CD4-positive, CD25-positive, alpha-beta regulatory T cell (primary cell): ENCODE results near the gene TECR. TPM values are rescaled to one million over a fixed set of nuclear protein-coding genes. Genes with fewer than 3 reads are reported as not detected.

Experiments used
- ATAC-seq, 2 donors: fragments of 150-1000 bp; cut with Tn5 transposase; one replicate each; pipeline ENCODE4 v1.10.0; 2021; ENCODE audit warnings: low read depth in 2 of 2, moderate number of reproducible peaks in 2 of 2, moderate library complexity in 1 of 2
- DNase-seq, 3 donors: peaks; one replicate each; pipeline versions ENCODE4 v3.0.0 to v3.0.0-alpha.2; 2012 to 2022; ENCODE audit warnings: mixed read lengths in 1 of 3
- H3K27ac ChIP-seq: one replicate; pipeline ENCODE4 v1.7.0; 2013; ENCODE audit warnings: mild to moderate bottlenecking, low read length; ENCODE audit not compliant: insufficient read depth, poor library complexity, severe bottlenecking
- H3K27me3 ChIP-seq: one replicate; pipeline ENCODE4 v1.7.0; 2013; ENCODE audit warnings: low read length; ENCODE audit not compliant: control insufficient read depth, insufficient read depth
- H3K36me3 ChIP-seq: one replicate; pipeline ENCODE4 v1.7.0; 2013; ENCODE audit warnings: mild to moderate bottlenecking, low read length, moderate library complexity; ENCODE audit not compliant: control insufficient read depth, insufficient read depth
- H3K4me1 ChIP-seq: 2 replicates; pipeline ENCODE4 v1.7.0; 2013; ENCODE audit warnings: mild to moderate bottlenecking, low read length; ENCODE audit not compliant: insufficient read depth, control insufficient read depth, poor library complexity, severe bottlenecking
- H3K4me3 ChIP-seq: one replicate; pipeline ENCODE4 v1.7.0; 2013; ENCODE audit warnings: low read depth, mild to moderate bottlenecking, low read length, moderate library complexity
- H3K9me3 ChIP-seq, 2 experiments: 1 replicate in 1 of 2; 2 replicates in 1 of 2; pipeline ENCODE4 v1.7.0; 2013; ENCODE audit warnings: low read length in 2 of 2, mild to moderate bottlenecking in 1 of 2, moderate library complexity in 1 of 2; ENCODE audit not compliant: control insufficient read depth in 2 of 2
- H3K27ac Mint-ChIP-seq, 3 donors: one replicate each; pipeline ENCODE4 v1.8.0; 2020 to 2022; ENCODE audit warnings: mild to moderate bottlenecking in 3 of 3, mixed read lengths in 3 of 3, moderate library complexity in 2 of 3
- H3K27me3 Mint-ChIP-seq: one replicate; pipeline ENCODE4 v1.8.0; 2022; ENCODE audit warnings: mild to moderate bottlenecking, mixed read lengths
- H3K36me3 Mint-ChIP-seq: one replicate; pipeline ENCODE4 v1.8.0; 2020; ENCODE audit warnings: mixed read lengths
- H3K4me1 Mint-ChIP-seq, 4 donors: one replicate each; pipeline ENCODE4 v1.8.0; 2020 to 2022; ENCODE audit warnings: mixed read lengths in 4 of 4, mild to moderate bottlenecking in 1 of 4
- H3K4me3 Mint-ChIP-seq, 4 donors: one replicate each; pipeline ENCODE4 v1.8.0; 2020 to 2022; ENCODE audit warnings: mild to moderate bottlenecking in 4 of 4, mixed read lengths in 4 of 4, moderate library complexity in 3 of 4
- H3K9me3 Mint-ChIP-seq, 7 donors: one replicate each; pipeline ENCODE4 v1.8.0; 2020 to 2022; ENCODE audit warnings: mixed read lengths in 7 of 7, mild to moderate bottlenecking in 3 of 7, moderate library complexity in 2 of 7
- polyA plus RNA-seq, 4 donors: library from polyadenylated mRNA; unstranded; fragments of 300-500 nt; fragmentation: Illumina TruSeq; gene quantifications; one replicate each; pipeline ENCODE4 v1.2.3, GENCODE V29; 2021
- total RNA-seq: library from RNA; stranded (reverse); gene quantifications from one replicate; pipeline ENCODE4 v1.2.3, GENCODE V29; 2022

Gene TECR
- total and polyA plus RNA-seq, 5 donors from 2014 or later = 159 to 351 (median 326) TPM

- DNase-seq (no peak), ATAC-seq (no peak)
- H3K27me3 ChIP-seq = no peaks in the 10 kb centered on the region
- peaks cover 0 to 2% (median 0%) of the 10 kb centered on the region in 7 donors for H3K9me3 Mint-ChIP-seq
- H3K27ac Mint-ChIP-seq = peak overlapping the region; percentile 71 to 82 (median 81)
- no peaks in the 10 kb centered on the region for H3K9me3 ChIP-seq
- H3K27ac ChIP-seq = peak overlapping the region; percentile 30
- H3K4me3 ChIP-seq = peak overlapping the region; percentile 99
- peak overlapping the region; percentile 90 to 98 (median 94) for H3K4me3 Mint-ChIP-seq
- H3K27me3 Mint-ChIP-seq = no peaks in the 10 kb centered on the region
- H3K36me3 Mint-ChIP-seq = peaks cover 26% of the 10 kb centered on the region
- peaks cover 38% of the 10 kb centered on the region for H3K4me1 ChIP-seq
- peaks cover 11 to 64% (median 35%) of the 10 kb centered on the region in 4 donors for H3K4me1 Mint-ChIP-seq
- peaks cover 34% of the 10 kb centered on the region for H3K36me3 ChIP-seq
These were observed 15.1 kb upstream of the TECR start for GRCh38 chr19:14514215-14514863.

GRCh38 chr19:14515501-14516047 is 13.8 kb upstream of the TECR start:
- H3K4me1 ChIP-seq = peaks cover 51% of the 10 kb centered on the region
- Mint-ChIP-seq H3K27ac (peak overlapping the region; percentile 82 to 94 (median 87)), H3K9me3 (peaks cover 0 to 2% (median 0%) of the 10 kb centered on the region in 7 donors), H3K36me3 (peaks cover 26% of the 10 kb centered on the region), H3K27me3 (peaks cover 4% of the 10 kb centered on the region), H3K4me1 (peaks cover 11 to 69% (median 45%) of the 10 kb centered on the region in 4 donors), H3K4me3 (peak overlapping the region; percentile 90 to 98 (median 94))
- no peaks in the 10 kb centered on the region for H3K9me3 ChIP-seq
- no peaks in the 10 kb centered on the region for H3K27me3 ChIP-seq
- no peak for ATAC-seq
- H3K4me3 ChIP-seq = peak overlapping the region; percentile 99
- peak overlapping the region; percentile 29 for H3K27ac ChIP-seq
- no peak for DNase-seq
- H3K36me3 ChIP-seq = peaks cover 34% of the 10 kb centered on the region

- H3K27ac ChIP-seq = no peak overlapping the region
- H3K27ac Mint-ChIP-seq = peak overlapping the region; percentile 87 to 94 (median 88)
- peak overlapping the region; percentile 99 for H3K4me3 ChIP-seq
- no peaks in the 10 kb centered on the region for H3K9me3 ChIP-seq
- H3K27me3 ChIP-seq = no peaks in the 10 kb centered on the region
- H3K36me3 Mint-ChIP-seq = peaks cover 26% of the 10 kb centered on the region
- H3K9me3 Mint-ChIP-seq = peaks cover 0 to 2% (median 0%) of the 10 kb centered on the region in 7 donors
- peaks cover 11 to 67% (median 44%) of the 10 kb centered on the region in 4 donors for H3K4me1 Mint-ChIP-seq
- peaks cover 34% of the 10 kb centered on the region for H3K36me3 ChIP-seq
- ATAC-seq (no peak), DNase-seq (no peak)
- peak overlapping the region; percentile 90 to 98 (median 94) for H3K4me3 Mint-ChIP-seq
- H3K4me1 ChIP-seq = peaks cover 56% of the 10 kb centered on the region
- H3K27me3 Mint-ChIP-seq = peaks cover 4% of the 10 kb centered on the region
These were observed 13.3 kb upstream of the TECR start for GRCh38 chr19:14516048-14516534.

GRCh38 chr19:14516746-14517438 is 12.5 kb upstream of the TECR start:
- peaks cover 26% of the 10 kb centered on the region for H3K36me3 Mint-ChIP-seq
- peaks cover 34% of the 10 kb centered on the region for H3K36me3 ChIP-seq
- H3K4me3 Mint-ChIP-seq = peak overlapping the region; percentile 90 to 98 (median 94)
- no peak for ATAC-seq
- H3K4me1 Mint-ChIP-seq = peaks cover 13 to 72% (median 45%) of the 10 kb centered on the region in 4 donors
- H3K27me3 Mint-ChIP-seq = peaks cover 4% of the 10 kb centered on the region
- H3K9me3 Mint-ChIP-seq = peaks cover 0 to 2% (median 0%) of the 10 kb centered on the region in 7 donors
- peak in 1 of 3 donors; percentile 37 for DNase-seq
- H3K9me3 ChIP-seq = no peaks in the 10 kb centered on the region
- H3K27ac ChIP-seq = peak overlapping the region; percentile 94
- no peaks in the 10 kb centered on the region for H3K27me3 ChIP-seq
- H3K4me1 ChIP-seq = peaks cover 64% of the 10 kb centered on the region
- H3K4me3 ChIP-seq = peak overlapping the region; percentile 99
- peak overlapping the region; percentile 77 to 94 (median 88) for H3K27ac Mint-ChIP-seq

DNA sequence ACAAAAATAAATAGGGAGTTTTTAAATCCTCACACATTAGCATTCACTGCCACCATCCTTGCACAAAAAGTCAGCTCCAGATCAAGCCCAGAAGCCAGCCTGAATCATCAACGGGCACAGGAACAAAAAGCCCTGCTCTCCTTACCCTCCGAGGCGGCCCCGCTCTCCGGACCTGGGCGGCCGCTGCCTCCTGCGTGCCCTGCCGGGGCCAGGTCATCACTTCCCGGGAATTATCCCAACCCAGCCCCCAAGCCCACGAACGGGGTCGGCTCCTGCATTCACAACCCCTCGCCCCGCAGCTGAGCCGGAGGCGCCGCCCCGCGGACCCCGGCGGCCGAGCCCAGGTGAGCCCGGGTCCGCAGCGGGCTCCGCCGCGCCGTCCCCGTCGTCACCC is 12.0 kb upstream of the TECR start:
- no peaks in the 10 kb centered on the region for H3K27me3 ChIP-seq
- H3K4me3 ChIP-seq = peak overlapping the region; percentile 99
- no peaks in the 10 kb centered on the region for H3K9me3 ChIP-seq
- peaks cover 34% of the 10 kb centered on the region for H3K36me3 ChIP-seq
- DNase-seq (no peak), ATAC-seq (no peak)
- H3K4me1 Mint-ChIP-seq = peaks cover 17 to 77% (median 49%) of the 10 kb centered on the region in 4 donors
- peak overlapping the region; percentile 94 for H3K27ac ChIP-seq
- H3K27ac Mint-ChIP-seq = peak overlapping the region; percentile 77 to 94 (median 88)
- peaks cover 0 to 4% (median 0%) of the 10 kb centered on the region in 7 donors for H3K9me3 Mint-ChIP-seq
- H3K4me3 Mint-ChIP-seq = peak overlapping the region; percentile 90 to 98 (median 94)
- H3K4me1 ChIP-seq = peaks cover 70% of the 10 kb centered on the region
- peaks cover 8% of the 10 kb centered on the region for H3K27me3 Mint-ChIP-seq
- peaks cover 26% of the 10 kb centered on the region for H3K36me3 Mint-ChIP-seq

DNA sequence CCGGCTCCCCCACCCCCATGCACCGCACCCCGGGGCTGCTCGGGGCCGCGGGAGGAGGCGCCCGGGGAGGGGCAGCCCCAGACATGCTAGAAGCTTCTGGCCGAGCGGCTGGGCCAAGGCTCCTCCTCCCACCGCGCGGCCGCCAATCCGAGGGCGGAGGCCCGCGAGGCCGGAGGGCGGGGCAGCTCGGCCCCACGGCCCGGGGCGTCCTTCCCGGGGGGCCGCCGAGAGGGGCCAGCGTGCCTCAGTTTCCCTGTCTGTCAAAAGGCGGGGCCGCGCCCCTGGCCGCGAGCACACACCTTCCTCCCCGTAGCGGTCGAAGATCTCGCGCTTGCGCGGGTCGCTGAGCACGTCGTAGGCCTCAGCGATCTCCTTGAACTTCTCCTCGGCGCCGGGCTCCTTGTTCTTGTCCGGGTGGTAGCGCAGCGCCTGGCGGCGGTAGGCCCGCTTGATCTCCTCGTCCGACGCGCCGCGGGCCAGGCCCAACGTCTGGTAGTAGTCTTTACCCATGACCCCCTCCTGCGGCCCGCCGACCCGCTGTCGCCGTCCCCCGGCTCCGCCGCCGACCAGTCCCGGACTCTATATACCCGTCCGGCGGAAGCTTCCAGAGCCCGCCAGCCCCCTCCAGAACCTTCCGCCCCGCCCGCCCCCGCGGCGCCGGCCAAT is 11.4 kb upstream of the TECR start, which contains the start of gene DNAJB1:
Gene DNAJB1, minus strand, starts transcription at position 558 of the 666 bp plus-strand sequence. Its CDS starts 48 bp downstream, at position 510.
- Mint-ChIP-seq H3K9me3 (peaks cover 0 to 4% (median 0%) of the 10 kb centered on the region in 7 donors), H3K4me3 (peak within 1 kb of the TSS; percentile 95 to 98 (median 97)), H3K27ac (peak within 1 kb of the TSS; percentile 98 to 100 (median 99)), H3K27me3 (peaks cover 12% of the 10 kb centered on the region), H3K36me3 (peaks cover 26% of the 10 kb centered on the region), H3K4me1 (peaks cover 15 to 80% (median 54%) of the 10 kb centered on the region in 4 donors)
- Histone ChIP-seq H3K36me3 (peaks cover 34% of the 10 kb centered on the region), H3K4me1 (peaks cover 75% of the 10 kb centered on the region), H3K27ac (peak within 1 kb of the TSS; percentile 94), H3K9me3 (no peaks in the 10 kb centered on the region), H3K27me3 (no peaks in the 10 kb centered on the region), H3K4me3 (peak within 1 kb of the TSS; percentile 99)
- DNase-seq = peak in 2 of 3 donors; percentile 66 to 76
- ATAC-seq = peak; percentile 50 to 63
